Mesenteric fat pad (tissue), 1 donor: ENCODE measurements around the gene NLK. TPM values are rescaled to one million over a fixed set of nuclear protein-coding genes. Genes with fewer than 3 reads are reported as not detected.

Experiments used
- DNase-seq: peaks from one replicate; pipeline ENCODE4 v3.0.0-alpha.2; 2020; ENCODE audit warnings: low spot score
- total RNA-seq: library from RNA; stranded (reverse); fragmentation: NEBNext Ultra II Directional; extraction: Animal tissue kit (Norgen Biotek cat#: 25700); gene quantifications from one replicate; pipeline ENCODE4 v1.2.1, GENCODE V29; 2021
- donor health status: DM: yes; HTN: yes; CAD: no.

NLK gene
- total RNA-seq, 1 donor from 2014 or later = 21.4 TPM

DNA sequence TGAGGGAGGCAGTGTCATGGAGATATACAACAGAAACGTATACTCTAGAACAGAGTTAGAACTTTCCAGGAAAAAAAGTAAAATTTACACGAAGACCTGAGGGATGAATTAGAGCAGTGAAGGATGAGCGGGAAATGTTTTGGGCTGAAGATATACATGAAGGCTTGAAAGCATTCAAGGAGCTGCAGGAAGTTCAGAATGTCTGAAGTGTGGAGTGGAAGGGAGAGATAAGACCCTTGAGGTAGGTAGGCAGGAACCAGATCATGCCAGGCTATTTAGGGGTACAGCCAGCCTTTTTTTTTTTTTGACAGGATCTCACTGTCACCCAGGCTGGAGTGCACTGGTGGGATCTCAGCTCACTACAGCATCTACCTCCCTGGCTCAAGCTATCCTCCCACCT is 3.2 kb upstream of the NLK start:
- no peak for DNase-seq

- no peak for DNase-seq
Observed at GRCh38 chr17:28040406-28040805, 2.1 kb upstream of the NLK start.

DNA sequence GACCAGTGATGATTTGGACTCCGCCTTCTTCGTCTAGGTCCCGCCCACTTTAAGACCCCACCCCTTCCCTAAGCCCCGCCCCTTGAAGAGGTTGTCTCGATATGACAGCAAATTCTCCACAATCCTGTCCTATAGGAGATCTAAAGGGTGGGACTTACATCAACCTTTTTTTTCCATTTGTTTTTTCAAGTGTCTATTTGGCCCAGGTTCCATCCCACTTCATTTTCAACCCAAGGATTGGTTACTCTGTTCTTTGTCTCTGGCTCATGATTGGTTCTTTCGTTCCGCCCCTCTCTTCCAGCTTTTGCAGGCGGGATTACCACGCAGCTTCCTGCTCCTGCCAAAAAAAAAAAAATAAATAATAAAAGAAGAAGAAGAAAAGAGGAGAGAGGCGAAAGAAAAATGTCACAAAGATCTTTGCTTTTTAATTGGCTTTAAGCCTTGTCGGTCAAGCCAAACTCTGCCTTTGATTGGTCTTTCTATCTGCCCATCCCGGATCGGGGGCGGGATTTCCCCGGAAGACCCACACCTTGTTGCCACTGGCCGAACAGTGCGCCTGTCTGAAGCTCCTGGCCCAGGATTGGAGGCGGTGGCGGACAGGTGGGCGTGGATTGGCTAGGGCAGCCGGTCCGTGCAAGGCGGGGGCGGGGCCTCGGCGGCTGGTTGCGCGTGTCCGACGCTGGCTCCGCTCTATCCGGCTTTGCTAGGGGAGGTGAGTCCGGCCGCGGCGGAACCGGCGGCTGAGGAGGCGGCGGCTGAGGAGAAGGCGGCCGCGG is 1.2 kb upstream of the NLK start:
- DNase-seq = peak; percentile 100

DNA sequence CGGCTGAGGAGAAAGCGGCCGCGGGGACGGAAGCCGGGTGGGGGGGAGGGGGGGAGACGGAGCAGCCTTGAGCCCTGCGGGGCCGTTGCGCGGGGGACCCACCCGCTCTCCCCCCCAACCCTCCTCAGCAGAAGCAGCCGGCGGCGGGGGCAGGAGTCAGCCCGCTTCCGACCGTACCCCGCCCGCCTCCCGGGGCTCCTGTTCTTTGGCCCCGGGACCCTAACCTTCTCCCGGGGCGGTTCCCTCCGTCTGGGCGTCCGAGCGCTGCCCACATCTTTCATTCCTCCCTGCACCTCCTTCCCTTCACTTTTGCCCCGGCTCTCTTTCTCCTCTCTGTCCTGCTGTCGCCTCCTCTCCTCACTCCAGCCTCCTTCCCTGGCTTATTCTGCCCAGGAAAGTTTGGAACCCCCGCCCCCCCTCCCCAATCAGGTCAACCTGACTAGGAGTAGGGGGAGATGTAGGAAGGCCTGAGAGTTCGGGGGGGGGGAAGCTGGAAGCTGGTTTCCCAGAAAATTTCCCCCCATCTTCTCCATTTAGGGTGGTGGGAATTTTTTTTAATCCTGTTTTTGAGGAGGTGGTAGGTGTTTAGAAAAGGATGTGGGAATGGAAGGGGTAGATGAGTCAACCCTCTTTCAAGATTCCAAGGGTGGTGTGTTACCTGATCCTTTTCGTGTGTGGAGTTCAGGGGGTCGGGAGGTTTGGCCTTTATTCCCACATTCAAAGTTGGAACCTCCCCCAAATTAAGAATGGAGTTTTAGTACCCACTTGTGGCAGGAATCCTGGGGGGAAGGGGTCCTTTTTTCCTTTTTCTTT is 427 bp upstream of the NLK start:
- DNase-seq = no peak

- no peak for DNase-seq
Observed at GRCh38 chr17:28042721-28043291, 329 bp downstream of the NLK start.

- no peak for DNase-seq
Observed at GRCh38 chr17:28043296-28043695, 819 bp downstream of the NLK start.

DNA sequence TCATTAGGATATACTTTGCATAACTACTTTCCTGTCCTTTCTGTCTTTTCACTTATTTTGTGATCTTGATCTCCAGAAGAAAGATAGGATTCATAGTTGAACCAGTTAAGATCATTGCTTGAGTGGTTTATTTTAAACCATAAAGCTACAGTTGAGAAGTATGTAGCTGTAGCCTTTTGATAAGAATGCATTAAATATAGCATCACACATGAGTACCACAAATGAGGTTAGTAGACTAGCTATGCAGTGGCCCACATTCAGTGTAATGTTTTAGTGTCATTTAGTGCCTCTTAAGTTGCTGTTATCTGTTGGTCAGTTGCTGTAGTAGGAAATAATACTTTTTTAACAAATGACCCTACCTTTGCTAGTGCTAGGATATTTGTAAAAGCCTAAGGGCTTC is 1.3 kb downstream of the NLK start:
- DNase-seq = no peak

DNA sequence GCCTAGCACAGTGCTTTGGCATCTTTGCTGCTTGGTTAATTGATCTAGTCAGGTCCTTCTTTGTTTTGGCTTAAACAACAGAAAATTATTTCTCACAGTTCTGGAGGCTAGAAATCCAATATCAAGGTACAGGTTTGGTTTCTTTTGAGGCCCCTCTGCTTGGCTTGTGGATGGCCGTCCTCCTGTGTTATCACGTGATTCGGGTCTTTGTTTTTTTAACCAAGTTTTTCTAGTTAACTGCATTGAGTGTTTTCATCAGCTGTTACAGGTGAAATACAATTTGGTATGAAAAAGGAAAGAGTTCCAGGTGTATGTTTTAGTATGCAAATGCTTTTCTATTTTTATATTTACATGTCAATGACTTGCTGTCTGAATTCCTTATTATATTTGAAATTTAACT is 2.8 kb downstream of the NLK start:
- DNase-seq = no peak

- no peak for DNase-seq
Observed at GRCh38 chr17:28046034-28046825, 3.8 kb downstream of the NLK start.

- no peak for DNase-seq
Observed at GRCh38 chr17:28047806-28048205, 5.3 kb downstream of the NLK start.

DNA sequence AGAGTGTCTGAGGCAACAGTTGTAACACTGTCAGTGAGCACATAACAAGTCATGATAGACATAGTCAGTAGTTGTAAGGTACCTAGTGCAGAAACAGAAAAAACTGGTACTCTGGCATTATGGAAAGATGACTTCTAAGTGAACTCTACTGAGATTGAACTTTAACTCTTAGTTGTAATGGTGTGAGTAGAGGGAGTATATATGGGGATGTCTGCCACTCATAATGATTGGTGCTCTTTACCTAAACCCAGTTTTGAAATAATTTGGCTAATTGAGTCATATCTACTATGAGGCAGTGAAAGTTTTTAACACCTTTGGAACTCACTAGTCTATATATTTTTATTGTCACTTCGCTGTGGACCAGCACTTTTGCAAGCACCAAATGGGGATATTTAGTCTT is 6.6 kb downstream of the NLK start:
- no peak for DNase-seq

- DNase-seq = no peak
Observed at GRCh38 chr17:28053044-28053670, 10.7 kb downstream of the NLK start.

DNA sequence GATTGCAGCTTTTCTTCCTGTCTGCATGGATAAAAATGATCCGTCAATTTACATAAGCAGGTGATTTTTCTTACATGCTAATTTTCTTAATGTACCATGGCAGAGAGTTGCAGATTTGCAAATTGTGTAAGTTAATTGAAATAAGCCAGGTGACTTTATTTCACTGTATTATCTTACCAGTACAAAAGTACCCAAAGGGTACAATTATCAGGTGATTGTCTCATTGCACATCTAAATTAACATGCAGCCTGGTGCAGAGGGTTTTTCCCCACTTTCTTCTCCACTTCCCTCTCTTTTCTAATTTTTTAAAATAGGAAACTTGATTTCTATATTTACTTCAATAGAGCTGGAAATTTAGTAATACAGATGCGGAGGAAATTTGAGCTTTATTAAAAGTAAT is 11.2 kb downstream of the NLK start:
- DNase-seq = no peak

DNA sequence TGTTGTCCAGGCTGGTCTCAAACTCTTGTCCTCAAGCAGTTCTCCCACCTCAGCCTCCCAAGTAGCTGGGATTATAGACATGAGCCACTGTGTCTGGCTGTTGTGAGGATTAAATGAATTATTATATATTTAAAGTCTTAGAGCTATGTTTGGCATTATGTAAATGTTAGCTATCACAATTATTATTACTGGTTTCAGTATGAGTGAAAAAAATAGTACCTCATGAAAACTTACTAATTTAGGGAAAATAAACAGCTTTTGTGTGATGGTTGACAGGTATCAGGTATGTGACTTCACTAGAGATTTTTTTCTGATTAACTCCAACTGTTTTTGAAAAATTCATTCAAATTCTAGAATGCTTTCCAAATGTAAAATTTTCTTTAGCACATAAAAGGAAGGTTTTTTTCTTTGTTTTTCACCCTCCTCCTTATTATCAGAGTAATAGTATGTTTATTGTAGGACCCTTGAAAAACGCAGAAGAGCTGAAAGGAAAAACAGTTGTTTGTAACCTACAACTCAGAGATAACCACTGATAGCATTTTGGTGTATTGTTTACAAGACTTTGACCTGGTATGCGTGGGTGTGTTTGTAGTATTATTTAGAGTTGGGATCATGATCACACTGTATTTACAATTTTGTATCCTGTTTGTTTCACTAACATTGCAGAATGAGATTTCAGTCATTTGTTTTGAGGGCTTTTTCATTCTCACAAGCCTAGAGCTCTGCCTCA is 13.2 kb downstream of the NLK start:
- no peak for DNase-seq

DNA sequence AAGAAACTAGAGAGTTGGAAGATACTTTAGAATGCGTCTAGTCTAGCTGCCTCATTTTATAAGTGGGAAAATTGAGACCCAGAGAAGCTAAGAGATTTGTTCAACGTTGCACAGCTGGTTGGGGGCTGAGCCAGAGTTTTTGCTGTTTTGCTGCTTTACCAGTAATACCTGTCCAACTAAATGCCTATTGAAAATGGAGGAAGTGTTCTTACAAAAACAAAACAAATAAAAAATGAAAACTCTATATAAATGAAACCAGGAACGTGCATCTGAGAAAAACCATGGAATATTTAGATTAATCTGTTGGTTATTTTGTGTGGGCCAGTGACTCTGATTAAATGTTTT is 13.8 kb downstream of the NLK start:
- DNase-seq = no peak

- DNase-seq = no peak
Observed at GRCh38 chr17:28057731-28058246, 15.3 kb downstream of the NLK start.

GRCh38 chr17:28059675-28060074 is 17.2 kb downstream of the NLK start:
- no peak for DNase-seq

DNA sequence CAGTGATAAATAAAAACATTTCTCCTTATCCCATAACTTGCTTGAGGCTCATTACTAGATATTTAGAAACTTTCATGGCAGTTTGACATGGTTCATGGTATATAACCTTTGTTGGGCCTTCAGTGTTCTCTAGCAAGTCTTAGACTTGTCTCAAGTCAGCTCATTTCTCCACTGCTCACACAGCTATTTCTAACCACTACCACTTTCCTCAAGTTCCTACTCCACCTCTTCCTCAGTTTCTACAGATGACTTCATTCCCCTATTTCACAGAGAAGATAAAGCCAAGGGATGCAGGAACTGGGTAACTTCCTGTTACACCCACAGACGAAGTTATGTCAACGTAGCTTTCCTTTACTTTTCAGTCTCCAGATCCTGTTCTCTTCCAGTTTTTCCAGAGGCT is 23.2 kb downstream of the NLK start:
- no peak for DNase-seq

- DNase-seq = no peak
Observed at GRCh38 chr17:28069061-28069460, 26.6 kb downstream of the NLK start.

DNA sequence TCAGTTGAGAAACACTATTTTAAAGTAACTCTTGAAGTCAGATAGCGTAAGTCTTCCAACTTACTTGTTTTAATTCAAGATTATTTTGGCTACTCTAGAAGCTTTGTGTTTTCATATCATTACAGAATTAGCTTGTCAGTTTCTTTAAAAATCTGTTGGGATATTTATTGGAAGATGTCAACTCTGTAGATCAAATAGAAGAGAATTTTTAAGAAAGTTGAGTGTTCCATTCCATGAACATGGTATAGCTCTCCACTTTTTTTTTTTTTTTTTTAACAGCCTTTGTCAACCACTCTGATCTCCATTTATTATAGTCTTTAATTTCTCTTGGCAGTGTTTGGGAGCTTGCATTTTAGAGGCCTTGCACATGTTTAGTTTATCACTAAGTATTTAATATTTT is 28.7 kb downstream of the NLK start:
- no peak for DNase-seq
